ENCODE results near the gene TXNDC2.
"Not testable (repeated sequence)": the region's sequence is repeated elsewhere in the genome, so short reads cannot be mapped to it uniquely, and the experiment has no call there.

Gene TXNDC2

GRCh38 chr18:9887992-9888391, 2.2 kb downstream of the TXNDC2 start:
- DNase-seq, result no peak

DNA sequence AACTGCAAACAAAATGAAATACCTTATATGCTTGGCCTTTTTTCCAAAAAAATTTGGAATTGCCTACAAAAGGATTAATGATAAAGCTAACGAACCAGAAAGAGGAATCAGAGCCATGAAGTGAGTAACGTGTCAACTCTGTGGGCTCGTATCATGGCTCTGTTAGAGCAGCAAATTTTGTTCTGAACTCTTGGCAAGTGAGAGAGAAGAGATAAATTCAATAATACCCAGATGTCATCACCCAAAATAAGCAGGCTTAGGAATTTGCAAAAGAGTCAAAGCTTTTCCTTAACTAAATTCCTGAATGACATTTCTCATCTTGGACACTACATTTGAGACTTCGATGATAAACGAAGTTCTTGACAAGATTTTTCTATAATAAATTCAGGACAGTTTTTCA, 4.4 kb downstream of the TXNDC2 start:
- DNase-seq, result no peak

- no peak for DNase-seq
Observed at GRCh38 chr18:9890957-9891356, 5.2 kb downstream of the TXNDC2 start.

DNA sequence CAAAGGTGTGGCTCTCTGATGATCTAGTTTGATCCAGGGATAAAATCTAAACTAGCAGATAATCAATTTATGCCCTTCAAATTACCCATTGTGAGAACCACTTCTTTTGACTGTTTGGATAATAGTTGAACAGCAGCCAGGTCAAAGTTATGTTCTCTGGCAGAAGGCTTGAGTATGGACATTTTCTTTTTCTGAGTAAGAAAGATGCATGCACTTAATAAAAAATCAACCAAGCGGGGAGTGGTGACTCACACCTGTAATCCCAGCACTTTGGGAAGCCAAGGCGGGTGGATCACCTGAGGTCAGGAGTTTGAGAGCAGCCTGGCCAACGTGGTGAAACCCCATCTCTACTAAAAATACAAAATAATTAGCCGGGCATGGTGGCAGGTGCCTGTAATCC, 5.7 kb downstream of the TXNDC2 start:
- DNase-seq, result not testable (repeated sequence)

GRCh38 chr18:9894454-9895068, 8.8 kb downstream of the TXNDC2 start:
- no peak for DNase-seq

- DNase-seq, result no peak
Observed at GRCh38 chr18:9897129-9897528, 11.4 kb downstream of the TXNDC2 start.

GRCh38 chr18:9897787-9898291, 12.1 kb downstream of the TXNDC2 start:
- not testable (repeated sequence) for DNase-seq

DNA sequence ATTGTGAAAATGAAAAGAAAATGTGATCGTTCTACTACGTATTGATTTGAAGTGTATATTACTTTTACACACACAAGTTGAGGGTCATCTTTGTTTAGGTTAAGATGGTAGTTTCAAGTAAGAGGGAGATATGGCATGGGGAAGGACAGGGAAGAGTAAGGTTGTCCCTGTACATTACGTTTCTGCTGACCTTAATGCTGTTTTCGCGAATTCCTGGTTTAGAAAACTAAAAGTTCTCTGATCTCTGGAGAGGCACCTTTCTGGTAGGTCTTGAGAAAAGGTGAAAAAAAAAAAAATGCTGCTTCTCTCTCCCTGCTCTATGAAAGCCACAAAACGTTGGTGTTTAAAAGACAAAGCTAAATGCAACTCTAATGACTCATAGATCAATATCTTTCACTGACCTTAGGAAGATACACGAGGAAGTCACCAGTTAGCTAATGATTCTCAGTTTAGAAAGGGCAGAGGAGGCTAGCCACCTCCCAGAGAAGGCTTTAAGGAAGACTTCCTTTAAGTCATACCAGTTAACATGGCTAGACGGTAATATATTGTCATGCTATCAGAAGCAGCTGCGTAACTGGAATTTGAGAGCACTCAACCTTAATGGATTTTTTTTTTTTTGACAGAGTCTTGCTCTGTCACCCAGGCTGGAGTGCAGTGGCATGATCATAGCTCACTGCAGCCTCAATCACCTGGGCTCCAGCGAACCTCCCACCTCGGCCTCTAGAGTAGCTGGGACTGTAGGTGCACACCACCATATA, 13.2 kb downstream of the TXNDC2 start:
- peak; percentile 30 for DNase-seq

- not testable (repeated sequence) for DNase-seq
Observed at GRCh38 chr18:9899550-9899930, 13.8 kb downstream of the TXNDC2 start.

- DNase-seq, result no peak
Observed at GRCh38 chr18:9900699-9901098, 14.9 kb downstream of the TXNDC2 start.

- DNase-seq, result no peak
Observed at GRCh38 chr18:9901377-9901776, 15.6 kb downstream of the TXNDC2 start.

DNA sequence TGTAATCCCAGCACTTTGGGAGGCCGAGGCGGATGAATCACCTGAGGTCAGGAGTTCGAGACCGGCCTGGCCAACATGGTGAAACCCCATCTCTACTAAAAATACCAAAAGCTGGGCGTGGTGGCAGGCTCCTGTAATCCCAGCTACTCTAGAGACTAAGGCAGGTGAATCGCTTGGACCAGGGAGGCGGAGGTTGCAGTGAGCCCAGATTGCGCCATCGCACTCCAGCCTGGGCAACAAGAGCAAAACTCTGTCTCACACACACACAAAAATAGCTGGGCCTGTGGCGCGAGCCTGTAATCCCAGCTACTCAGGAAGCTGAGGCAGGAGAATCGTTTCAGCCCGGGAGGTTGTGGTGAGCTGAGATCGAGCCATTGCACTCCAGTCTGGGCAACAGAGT, 16.5 kb downstream of the TXNDC2 start:
- DNase-seq, result not testable (repeated sequence)

DNA sequence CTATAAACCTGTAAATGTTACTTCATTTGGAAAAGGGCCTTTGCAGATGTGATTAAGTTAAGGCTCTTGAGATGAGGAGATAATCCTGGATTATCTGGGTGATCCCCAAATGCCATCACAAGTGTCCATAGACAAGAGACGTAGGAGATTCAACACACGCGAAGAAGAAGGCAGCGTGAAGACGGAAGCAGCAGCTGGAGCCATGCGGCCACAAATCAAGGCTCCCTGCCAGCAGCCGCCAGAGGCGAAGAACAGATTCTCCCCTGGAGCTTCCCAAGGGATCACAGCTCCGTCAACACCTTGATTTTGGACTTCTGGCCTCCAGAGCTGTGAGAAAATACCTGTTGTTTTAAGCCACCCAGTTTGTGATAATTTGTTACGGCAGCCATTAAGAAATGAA, 17.1 kb downstream of the TXNDC2 start:
- DNase-seq, result no peak

DNA sequence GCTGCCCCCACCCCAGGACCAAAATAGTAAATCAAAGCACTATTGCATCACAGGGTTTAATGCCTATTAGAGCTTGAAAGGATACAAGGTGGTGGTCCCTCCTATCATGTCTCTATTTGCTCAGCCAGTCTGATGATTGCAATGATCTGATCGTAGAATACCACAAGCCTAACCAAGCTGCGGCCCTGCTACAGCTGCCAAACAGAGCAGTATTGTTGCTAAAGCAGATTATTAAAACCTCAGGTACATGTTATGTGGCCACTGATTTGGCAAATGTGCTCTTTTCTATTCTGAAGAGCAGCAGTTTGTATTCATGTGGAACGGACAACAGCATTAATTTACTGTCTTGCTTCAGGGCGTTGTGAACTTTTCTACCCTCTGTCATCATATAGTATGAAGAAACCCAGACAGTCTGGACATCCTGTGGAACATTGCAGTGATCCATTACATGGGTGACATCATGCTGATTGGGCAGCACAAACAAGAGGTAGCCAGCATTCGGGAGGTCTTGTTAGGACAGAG, 19.7 kb downstream of the TXNDC2 start:
- DNase-seq, result no peak

GRCh38 chr18:9906481-9906880, 20.7 kb downstream of the TXNDC2 start:
- DNase-seq, result no peak

DNA sequence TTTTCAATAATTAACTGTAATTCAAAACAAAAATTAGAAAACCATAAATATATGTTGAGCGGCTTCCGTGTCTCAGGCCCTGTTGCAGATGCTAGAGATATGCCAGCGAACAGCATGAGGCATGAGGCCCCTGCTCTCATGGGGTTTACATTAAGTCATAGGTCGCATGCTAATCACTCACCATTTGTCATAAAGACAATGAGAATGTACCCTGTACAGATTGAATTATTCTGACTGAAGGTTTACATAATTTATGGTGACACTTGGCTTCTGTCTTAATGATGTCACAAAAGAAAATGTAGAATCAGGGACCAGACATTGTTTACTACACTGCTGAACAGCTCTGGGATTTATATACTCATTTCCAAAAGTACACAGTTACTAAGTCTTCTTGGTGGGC, 22.1 kb downstream of the TXNDC2 start:
- DNase-seq, result no peak

GRCh38 chr18:9910071-9910470, 24.3 kb downstream of the TXNDC2 start:
- DNase-seq, result no peak

DNA sequence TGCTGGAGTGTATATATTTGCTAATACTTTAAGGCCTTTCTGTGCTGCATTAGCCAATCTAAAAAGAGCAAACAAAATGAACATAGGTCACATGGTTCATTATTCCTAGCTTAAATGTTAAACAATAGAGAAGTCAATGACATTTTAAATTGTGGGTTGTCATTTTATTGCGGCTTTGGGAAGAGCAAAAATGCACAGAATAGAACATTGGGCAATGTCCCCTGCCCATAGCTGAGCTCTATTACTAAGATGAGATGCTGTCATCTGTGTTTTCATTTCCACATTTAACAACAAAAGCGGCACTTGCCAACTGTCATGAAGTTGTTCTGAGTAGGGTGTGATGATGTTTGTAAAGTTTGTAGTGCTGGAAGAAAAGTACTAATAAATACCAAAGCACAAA, 24.9 kb downstream of the TXNDC2 start:
- DNase-seq, result no peak

DNA sequence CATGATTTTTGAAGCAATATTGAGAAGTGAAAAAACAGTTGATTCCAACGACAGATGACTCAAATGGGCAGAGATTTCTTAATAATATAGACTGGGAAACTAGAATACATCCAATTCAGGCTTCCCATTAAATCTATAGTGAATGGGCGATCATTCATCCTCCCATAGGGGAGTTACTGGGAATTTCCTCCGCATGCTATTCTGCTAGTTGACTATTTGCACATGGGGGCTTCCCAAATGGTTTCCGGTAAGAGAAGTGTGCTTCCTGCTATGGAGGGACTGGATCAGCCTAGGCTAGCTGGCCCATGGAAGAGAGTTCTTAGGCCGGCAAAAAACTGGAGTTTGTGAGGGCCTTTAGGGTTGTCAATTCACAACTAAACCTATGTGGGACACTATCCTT, 25.5 kb downstream of the TXNDC2 start:
- no peak for DNase-seq

GRCh38 chr18:9912285-9912684, 26.5 kb downstream of the TXNDC2 start:
- DNase-seq, result not testable (repeated sequence)

- DNase-seq, result no peak
Observed at GRCh38 chr18:9913151-9913525, 27.4 kb downstream of the TXNDC2 start.

- peak; percentile 96 for DNase-seq
Observed at GRCh38 chr18:9913526-9914333, 28.0 kb downstream of the TXNDC2 start, which contains the start of gene VAPA. VAPA (plus strand) TSS chr18:9914016; CDS start chr18:9914257, 241 bp downstream.

DNA sequence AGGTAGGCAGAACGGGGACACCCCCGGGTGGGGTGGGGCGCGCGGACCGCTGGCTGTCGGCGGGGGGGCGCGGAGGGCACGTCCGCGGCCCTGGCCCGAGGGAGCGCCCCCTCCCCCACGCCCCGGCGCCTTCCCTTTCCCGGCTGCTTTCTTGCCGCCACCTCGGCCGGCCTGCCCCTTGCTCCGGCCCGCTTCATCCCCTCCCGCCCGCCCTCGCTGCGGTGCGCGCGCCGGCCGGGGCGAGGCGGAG, 28.5 kb downstream of the TXNDC2 start:
- peak; percentile 31 for DNase-seq

Data from HCEC 1CT (cell line).